HepG2 (cell line): Measurements from ENCODE around the gene MLF1. TPM values are rescaled to one million over a fixed set of nuclear protein-coding genes. Genes with fewer than 3 reads are reported as not detected.

ENCODE experiments used
- ATAC-seq: fragments of 200-7000 bp; cut with Tn5 transposase; 3 replicates; pipeline ENCODE4 v1.9.1; 2020; ENCODE audit warnings: mild to moderate bottlenecking, moderate library complexity
- Bru-seq: library from RNA; stranded (reverse); fragments of 400-500 nt; gene quantifications from one replicate; lab custom pipeline; 2021; lab: Mats Ljungman, UMichigan
- BruChase-seq, 2 experiments: library from RNA; stranded (reverse); fragments of 400-500 nt; gene quantifications; one replicate each; lab custom pipeline; 2021; lab: Mats Ljungman, UMichigan
- BruUV-seq: library from RNA; stranded (reverse); fragments of 400-500 nt; replicated peaks from 2 replicates; lab custom pipeline; 2021; lab: Mats Ljungman, UMichigan
- CTCF ChIA-PET: fragments of 300-600 bp; formaldehyde crosslinking; extraction: SDS; loops from one replicate; lab custom pipeline; 2021; ENCODE audit warnings: low total read pairs, inconsistent platforms, low intra/inter-chr PET ratio; lab: Yijun Ruan, JAX
- POLR2A ChIA-PET: fragments of 350-600 bp; sonication (Branson Sonifier 250); formaldehyde crosslinking; loops from one replicate; lab custom pipeline; 2020; ENCODE audit warnings: antibody characterized with exemption, inconsistent platforms; lab: Yijun Ruan, JAX
- DNase-seq: peaks from one replicate; pipeline ENCODE4 v3.0.0-alpha.2; 2015; ENCODE audit warnings: low spot score
- FAIRE-seq: peaks from 3 replicates; lab custom pipeline; 2011; peaks lifted over from hg19 to GRCh38; lab: Jason Lieb, UNC
- H2AFZ ChIP-seq: one replicate; pipeline ENCODE4 v1.6.1; 2011; ENCODE audit warnings: low read length, inconsistent platforms
- H3K27ac ChIP-seq: fragments of 300-600 bp; 3 replicates; pipeline ENCODE4 v1.8.0; 2011; ENCODE audit warnings: mixed run types, mild to moderate bottlenecking, mixed read lengths, low read length, inconsistent platforms; ENCODE audit not compliant: insufficient read depth; ENCODE audit errors: extremely low read length
- H3K27me3 ChIP-seq, 2 experiments: fragments of 200-600 bp in 1 of 2; 2 replicates in 1 of 2; 3 replicates in 1 of 2; pipeline versions ENCODE4 v1.6.0 to v1.8.0; 2011; ENCODE audit warnings: low read length in 2 of 2, mild to moderate bottlenecking in 2 of 2, moderate library complexity in 2 of 2, inconsistent platforms in 1 of 2; ENCODE audit not compliant: insufficient read depth in 2 of 2, control insufficient read depth in 1 of 2
- H3K36me3 ChIP-seq, 2 experiments: fragments of 200-600 bp in 1 of 2; replicated peaks in 1 of 2; 2 replicates in 1 of 2; 3 replicates in 1 of 2; pipeline versions ENCODE4 v1.5.1 to v1.8.0; 2011; ENCODE audit warnings: low read length in 2 of 2, inconsistent platforms in 1 of 2; ENCODE audit not compliant: insufficient read depth in 2 of 2, control insufficient read depth in 1 of 2
- H3K4me1 ChIP-seq: 2 replicates; pipeline ENCODE4 v1.5.1; 2012; ENCODE audit warnings: low read length, inconsistent platforms; ENCODE audit not compliant: insufficient read depth
- H3K4me2 ChIP-seq: 2 replicates; pipeline ENCODE4 v1.6.0; 2011; ENCODE audit warnings: low read depth, low read length, inconsistent platforms
- H3K4me3 ChIP-seq, 3 experiments: fragments of 200-600 bp in 1 of 3; sonication (generic), shearing (Covaris generic) in 1 of 3; replicated peaks in 1 of 3; 2 replicates each; pipeline ENCODE4 v1.5.1; 2011 to 2016; ENCODE audit warnings: low read length in 3 of 3, inconsistent platforms in 2 of 3, low read depth in 2 of 3, mild to moderate bottlenecking in 2 of 3, control low read depth in 1 of 3, mixed read lengths in 1 of 3; ENCODE audit not compliant: insufficient read depth in 1 of 3
- H3K79me2 ChIP-seq: one replicate; pipeline ENCODE4 v1.6.1; 2011; ENCODE audit warnings: low read length, inconsistent platforms; ENCODE audit not compliant: insufficient read depth
- H3K9ac ChIP-seq: 2 replicates; pipeline ENCODE4 v1.6.0; 2011; ENCODE audit warnings: mild to moderate bottlenecking, low read depth, low read length, inconsistent platforms; ENCODE audit not compliant: insufficient read depth
- H3K9me3 ChIP-seq: 2 replicates; pipeline ENCODE4 v1.5.1; 2012; ENCODE audit warnings: mild to moderate bottlenecking, low read length
- H4K20me1 ChIP-seq: 2 replicates; pipeline ENCODE4 v1.6.0; 2011; ENCODE audit warnings: inconsistent platforms, mild to moderate bottlenecking, low read length, moderate library complexity; ENCODE audit not compliant: insufficient read depth
- CHD2 ChIP-seq: IDR thresholded peaks from 2 replicates; pipeline ENCODE4 v1.6.1; 2011; ENCODE audit warnings: low read depth, low read length, improper control_type of control experiment
- POGK ChIP-seq: sonication (generic); formaldehyde crosslinking; conservative IDR thresholded peaks from 2 replicates; pipeline ENCODE4 v1.8.0; 2022; ENCODE audit warnings: mild to moderate bottlenecking, moderate library complexity, missing genetic modification reagents
- RFX1 ChIP-seq: fragments of 450-650 bp; IDR thresholded peaks from 2 replicates; pipeline ENCODE4 v1.6.1; 2017
- SNAI1 ChIP-seq: sonication (generic); formaldehyde crosslinking; IDR thresholded peaks from 2 replicates; pipeline ENCODE4 v1.5.0; 2020; ENCODE audit warnings: mild to moderate bottlenecking, missing genetic modification reagents, borderline replicate concordance
- TOPORS ChIP-seq: sonication (generic); formaldehyde crosslinking; IDR thresholded peaks from 2 replicates; pipeline ENCODE4 v1.8.0; 2023; ENCODE audit warnings: mild to moderate bottlenecking, missing genetic modification reagents
- ZBTB38 ChIP-seq: sonication (generic); formaldehyde crosslinking; IDR thresholded peaks from 2 replicates; pipeline ENCODE4 v1.5.1; 2020; ENCODE audit warnings: mild to moderate bottlenecking, missing genetic modification reagents
- ZNF501 ChIP-seq: sonication (generic); formaldehyde crosslinking; IDR thresholded peaks from 2 replicates; pipeline ENCODE4 v1.5.1; 2020; ENCODE audit warnings: mild to moderate bottlenecking, moderate library complexity, missing genetic modification reagents
- ZNF768 ChIP-seq: sonication (generic); formaldehyde crosslinking; IDR thresholded peaks from 2 replicates; pipeline ENCODE4 v1.4.0; 2020; ENCODE audit warnings: missing genetic modification reagents
- ZSCAN5A ChIP-seq: sonication (generic); formaldehyde crosslinking; IDR thresholded peaks from 2 replicates; pipeline ENCODE4 v1.8.0; 2022; ENCODE audit warnings: mild to moderate bottlenecking, missing genetic modification reagents, borderline replicate concordance
- WGBS: methylation state at CpG from one replicate; pipeline ENCODE4 v1.1.6; 2017; ENCODE audit warnings: low lambda C conversion rate; 5-methylcytosine and 5-hydroxymethylcytosine counted together
- in situ Hi-C: cut with HindIII; loops from 2 replicates; pipeline ENCODE4 v1.10.0; 2017; ENCODE audit warnings: low pct_unique_long_range_greater_than_20kb; ENCODE audit not compliant: extremely low pct_ligation_motif_present
- intact Hi-C: fragments of 100-400 bp; cut with micrococcal nuclease; formaldehyde crosslinking; loops from one replicate; pipeline ENCODE4 v1.10.0; 2022; ENCODE audit not compliant: unreplicated experiment
- long read RNA-seq, 2 experiments: library from RNA in 1 of 2; library from polyadenylated mRNA in 1 of 2; stranded (forward) in 1 of 2; unstranded in 1 of 2; transcript quantifications; one replicate each; pipeline ENCODE4 v2.0.0, GENCODE V29; 2019 to 2022
- polyA minus RNA-seq, 3 experiments: library from RNA; depleted of rRNA, polyadenylated mRNA; stranded (reverse); fragments of >200 nt; gene quantifications; 2 replicates each; pipeline ENCODE4 v1.2.3, GENCODE V29; 2011; ENCODE audit warnings: low replicate concordance in 1 of 3
- polyA plus RNA-seq, 8 experiments: library from polyadenylated mRNA; depleted of rRNA in 3 of 8; stranded (reverse) in 7 of 8; unstranded in 1 of 8; fragments of >200 nt; fragmentation: Illumina TruSeq in 4 of 8; extraction: Trizol in 4 of 8; gene quantifications; 2 replicates each; pipeline versions ENCODE4 v1.2.1 to v1.2.3, GENCODE V29; 2011 to 2016; ENCODE audit warnings: low read depth in 4 of 8, missing spikeins in 1 of 8, mixed read lengths in 1 of 8; ENCODE audit not compliant: insufficient read depth in 1 of 8
- total RNA-seq, 5 experiments: library from RNA; depleted of rRNA; stranded (reverse); fragments of >200 nt; fragmentation: Illumina TruSeq; extraction: Trizol; gene quantifications; 2 replicates each; pipeline ENCODE4 v1.2.3, GENCODE V29; 2016; ENCODE audit warnings: low read depth in 1 of 5

The MLF1 gene, protein sequence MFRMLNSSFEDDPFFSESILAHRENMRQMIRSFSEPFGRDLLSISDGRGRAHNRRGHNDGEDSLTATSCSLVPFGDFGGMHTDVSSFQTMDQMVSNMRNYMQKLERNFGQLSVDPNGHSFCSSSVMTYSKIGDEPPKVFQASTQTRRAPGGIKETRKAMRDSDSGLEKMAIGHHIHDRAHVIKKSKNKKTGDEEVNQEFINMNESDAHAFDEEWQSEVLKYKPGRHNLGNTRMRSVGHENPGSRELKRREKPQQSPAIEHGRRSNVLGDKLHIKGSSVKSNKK
- total RNA-seq (2016; rRNA removed; fragmentation: Illumina TruSeq; extraction: Trizol) = 1.0 and 1.9 TPM in 2 replicates
- 0.35 and 1.4 TPM in 2 replicates for total RNA-seq (2016; cell fraction: cytosol; rRNA removed; fragmentation: Illumina TruSeq; extraction: Trizol; ENCODE audit: low read depth)
- 0.67 and 1.4 TPM in 2 replicates for total RNA-seq (2016; cell fraction: insoluble cytoplasmic fraction; rRNA removed; fragmentation: Illumina TruSeq; extraction: Trizol)
- 0.87 and 0.93 TPM in 2 replicates for total RNA-seq (2016; cell fraction: membrane; rRNA removed; fragmentation: Illumina TruSeq; extraction: Trizol)
- 0.37 TPM in 1 of 2 replicates, not detected in the other for total RNA-seq (2016; cell fraction: nucleus; rRNA removed; fragmentation: Illumina TruSeq; extraction: Trizol)
- 0.88 and 1.1 TPM in 2 replicates for polyA plus RNA-seq (2011; rRNA removed)
- 0.52 and 1.1 TPM in 2 replicates for polyA plus RNA-seq (2011; cell fraction: cytosol; rRNA removed)
- 0.12 and 0.19 TPM in 2 replicates for polyA plus RNA-seq (2011; cell fraction: nucleus; rRNA removed)
- polyA plus RNA-seq (2012) = 1.4 and 2.1 TPM in 2 replicates
- polyA plus RNA-seq (2016; cell fraction: cytosol; fragmentation: Illumina TruSeq; extraction: Trizol; ENCODE audit: low read depth) = 0.51 and 1.2 TPM in 2 replicates
- 0.94 and 0.97 TPM in 2 replicates for polyA plus RNA-seq (2016; cell fraction: insoluble cytoplasmic fraction; fragmentation: Illumina TruSeq; extraction: Trizol; ENCODE audit: low read depth)
- 0.83 and 1.2 TPM in 2 replicates for polyA plus RNA-seq (2016; cell fraction: membrane; fragmentation: Illumina TruSeq; extraction: Trizol; ENCODE audit: low read depth)
- 0.67 TPM in 1 of 2 replicates, not detected in the other for polyA plus RNA-seq (2016; cell fraction: nucleus; fragmentation: Illumina TruSeq; extraction: Trizol; ENCODE audit: insufficient read depth, low read depth)
- polyA minus RNA-seq (2011; rRNA and poly(A)+ RNA removed; ENCODE audit: low replicate concordance) = 1.2 TPM in 1 of 2 replicates, not detected in the other
- 0.89 TPM in 1 of 2 replicates, not detected in the other for polyA minus RNA-seq (2011; cell fraction: cytosol; rRNA and poly(A)+ RNA removed)
- polyA minus RNA-seq (2011; cell fraction: nucleus; rRNA and poly(A)+ RNA removed) = 0.50 TPM in 1 of 2 replicates, not detected in the other
- percentile 13 among the genes with signal in this experiment for Bru-seq, nascent RNA
- BruChase-seq, experiment 1, labeled RNA remaining after a 6-hour chase = percentile 29 among the genes with signal in this experiment
- percentile 22 among the genes with signal in this experiment for BruChase-seq, experiment 2, labeled RNA remaining after a 2-hour chase
- long read RNA-seq, experiment 1, partial matches to known transcripts = 0 of 2 reads
- long read RNA-seq, experiment 1, other reads (novel, unspliced or antisense) = 0 of 2 reads
- long read RNA-seq, experiment 2, partial matches to known transcripts = 0 of 2 reads
- long read RNA-seq, experiment 2, other reads (novel, unspliced or antisense) = 0 of 2 reads

DNA sequence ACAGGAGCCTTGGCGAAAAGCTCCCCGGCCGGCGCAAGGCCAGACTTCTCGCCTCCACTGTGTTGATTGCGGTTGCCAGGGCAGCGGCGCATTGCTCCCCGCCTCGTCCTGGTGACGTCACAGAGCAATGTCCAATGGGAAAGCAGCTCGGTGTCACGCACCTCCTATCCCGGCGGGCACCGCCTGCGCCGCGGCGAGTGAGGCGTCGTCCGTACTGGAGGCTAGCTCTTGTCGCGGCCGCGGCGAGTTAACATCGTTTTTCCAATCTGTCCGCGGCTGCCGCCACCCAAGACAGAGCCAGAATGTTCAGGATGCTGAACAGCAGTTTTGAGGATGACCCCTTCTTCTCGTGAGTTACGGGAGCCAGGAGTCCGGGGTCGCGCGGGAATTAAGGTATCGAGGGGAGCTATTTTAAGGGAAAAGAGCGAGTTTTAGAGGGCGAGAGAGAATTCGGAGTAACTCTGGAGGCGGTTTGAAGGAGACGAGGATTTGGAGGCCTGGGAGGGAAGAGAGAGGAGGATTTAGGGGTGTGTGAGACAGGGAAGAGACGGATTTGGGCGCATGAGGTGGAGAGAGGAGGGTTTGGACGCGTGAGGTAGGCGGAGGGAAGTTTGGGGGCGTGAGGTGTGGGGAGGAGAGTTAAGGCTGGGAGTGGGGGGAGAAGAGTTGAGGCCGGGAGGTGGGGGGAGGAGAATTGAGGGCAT lies at the start of gene MLF1:
MLF1 (plus strand) TSS at position 196 of the 704 bp plus-strand sequence; CDS start at position 303, 107 bp downstream.
- intact Hi-C loops = no loop called here
- no peak within 1 kb of the TSS for H3K27ac ChIP-seq
- no peaks in the 10 kb centered on the region for H4K20me1 ChIP-seq
- peaks cover 0 to 3% of the 10 kb centered on the region in 2 experiments; a peak in 1 of 5 replicates for H3K27me3 ChIP-seq
- H3K4me3 ChIP-seq = peak within 1 kb of the TSS in 1 of 3 experiments; percentile 46; a peak in 1 of 6 replicates
- DNase-seq (peak; percentile 38), FAIRE-seq (no peak), ATAC-seq (peak; percentile 93)
- no TSS peak for BruUV-seq
- 58% methylated on average over 34 of the region's 51 CpGs for WGBS
- H3K4me1 ChIP-seq = 0 out of 2 replicates have a peak, but pooled peaks cover 9% of the 10 kb centered on the region
- no peak within 1 kb of the TSS; the same call in 1 of the 2 replicates for H3K9ac ChIP-seq
- H3K9me3 ChIP-seq = no peaks in the 10 kb centered on the region
- in situ Hi-C loops = no loop called here
- H3K79me2 ChIP-seq = no peaks in the 10 kb centered on the region
- H2AFZ ChIP-seq = no peak within 1 kb of the TSS
- H3K4me2 ChIP-seq = peak within 1 kb of the TSS; percentile 61
- CTCF ChIA-PET = no interaction called here
- H3K36me3 ChIP-seq = no peaks in the 10 kb centered on the region
- POLR2A ChIA-PET = no interaction called here
- TF ChIP-seq ZNF501 (CRISPR knock-in tag) (peak; percentile 42; the same call in 1 of the 2 replicates), RFX1 (peak; percentile 79), POGK (no peak), ZBTB38 (CRISPR knock-in tag) (peak; percentile 51; the same call in 1 of the 2 replicates), CHD2 (no peak), ZNF768 (CRISPR knock-in tag) (no peak; the same call in 1 of the 2 replicates), ZSCAN5A (0 out of 2 replicates have a peak, but pooled peaks have one; percentile 37), SNAI1 (CRISPR knock-in tag) (no peak), TOPORS (0 out of 2 replicates have a peak, but pooled peaks have one; percentile 25)
